WTC11 (cell line): ENCODE measurements around the gene PER3. TPM values are rescaled to one million over a fixed set of nuclear protein-coding genes. Genes with fewer than 3 reads are reported as not detected.

ENCODE experiments used
- ATAC-seq: fragments of 200-7000 bp; cut with Tn5 transposase; 2 replicates; pipeline ENCODE4 v1.10.0; 2021; ENCODE audit warnings: mild to moderate bottlenecking, moderate library complexity
- CTCF ChIA-PET: fragments of 300-600 bp; sonication (Branson Sonifier 250); formaldehyde crosslinking; loops from one replicate; lab custom pipeline; 2021; ENCODE audit warnings: antibody characterized with exemption; lab: Charles Lee
- POLR2A ChIA-PET: fragments of 350-600 bp; sonication (Branson Sonifier 250); formaldehyde crosslinking; loops from one replicate; lab custom pipeline; 2021; ENCODE audit warnings: antibody characterized with exemption; lab: Charles Lee
- DNase-seq: peaks from one replicate; pipeline ENCODE4 v3.0.0; 2021; ENCODE audit warnings: low spot score
- H3K27ac Mint-ChIP-seq: 2 replicates; pipeline ENCODE4 v1.8.0; 2021; ENCODE audit warnings: mixed read lengths
- H3K27me3 Mint-ChIP-seq: 2 replicates; pipeline ENCODE4 v1.8.0; 2021; ENCODE audit warnings: low read depth, mild to moderate bottlenecking, moderate library complexity, mixed read lengths
- H3K36me3 Mint-ChIP-seq: 2 replicates; pipeline ENCODE4 v1.8.0; 2021; ENCODE audit warnings: mixed read lengths
- H3K4me1 Mint-ChIP-seq: 2 replicates; pipeline ENCODE4 v1.8.0; 2022; ENCODE audit warnings: mixed read lengths
- H3K4me3 Mint-ChIP-seq: 2 replicates; pipeline ENCODE4 v1.8.0; 2021; ENCODE audit warnings: mild to moderate bottlenecking, moderate library complexity, mixed read lengths
- H3K9me3 Mint-ChIP-seq: 2 replicates; pipeline ENCODE4 v1.8.0; 2021; ENCODE audit warnings: mixed read lengths
- ATF2 ChIP-seq: sonication (generic); formaldehyde crosslinking; IDR thresholded peaks from 2 replicates; pipeline ENCODE4 v1.8.1; 2022; ENCODE audit warnings: low read depth, missing genetic modification reagents, borderline replicate concordance
- CTCF ChIP-seq: fragments of 200-600 bp; IDR thresholded peaks from 2 replicates; pipeline ENCODE4 v1.8.0; 2022; ENCODE audit warnings: antibody characterized with exemption
- EMX1 ChIP-seq: fragments of 250-450 bp; sonication (Bioruptor Pico); IDR thresholded peaks from 2 replicates; pipeline ENCODE4 v1.8.0; 2021; ENCODE audit warnings: mild to moderate bottlenecking
- FOXP4 ChIP-seq: sonication (generic); formaldehyde crosslinking; IDR thresholded peaks from 2 replicates; pipeline ENCODE4 v1.8.0; 2022; ENCODE audit warnings: mild to moderate bottlenecking, missing genetic modification reagents
- GABPB1 ChIP-seq: sonication (generic); formaldehyde crosslinking; IDR thresholded peaks from 2 replicates; pipeline ENCODE4 v1.8.1; 2023; ENCODE audit warnings: mild to moderate bottlenecking, missing genetic modification reagents
- MXD4 ChIP-seq: fragments of 250-450 bp; sonication (Bioruptor Pico); IDR thresholded peaks from 2 replicates; pipeline ENCODE4 v1.8.0; 2021; ENCODE audit warnings: mild to moderate bottlenecking, moderate library complexity, borderline replicate concordance
- NFE2L1 ChIP-seq: sonication (generic); formaldehyde crosslinking; IDR thresholded peaks from 2 replicates; pipeline ENCODE4 v1.8.1; 2023; ENCODE audit warnings: missing genetic modification reagents
- SMAD3 ChIP-seq: sonication (generic); formaldehyde crosslinking; IDR thresholded peaks from 2 replicates; pipeline ENCODE4 v1.8.0; 2022; ENCODE audit warnings: missing genetic modification reagents, mild to moderate bottlenecking, borderline replicate concordance
- SP1 ChIP-seq: sonication (generic); formaldehyde crosslinking; conservative IDR thresholded peaks from 2 replicates; pipeline ENCODE4 v1.8.1; 2022; ENCODE audit warnings: missing genetic modification reagents
- ZBTB21 ChIP-seq: sonication (generic); formaldehyde crosslinking; IDR thresholded peaks from 2 replicates; pipeline ENCODE4 v1.8.1; 2023; ENCODE audit warnings: mild to moderate bottlenecking, missing genetic modification reagents, borderline replicate concordance
- ZNF263 ChIP-seq: sonication (generic); formaldehyde crosslinking; IDR thresholded peaks from 2 replicates; pipeline ENCODE4 v1.8.1; 2022; ENCODE audit warnings: low read depth, mild to moderate bottlenecking, moderate library complexity, missing genetic modification reagents
- ZNF281 ChIP-seq: sonication (generic); formaldehyde crosslinking; IDR thresholded peaks from 2 replicates; pipeline ENCODE4 v1.8.0; 2023; ENCODE audit warnings: mild to moderate bottlenecking, missing genetic modification reagents
- ZNF416 ChIP-seq: fragments of 250-450 bp; sonication (Bioruptor Pico); IDR thresholded peaks from 2 replicates; pipeline ENCODE4 v1.9.0; 2021; ENCODE audit warnings: mild to moderate bottlenecking, inconsistent platforms
- ZNF671 ChIP-seq: fragments of 250-450 bp; sonication (Bioruptor Pico); IDR thresholded peaks from 2 replicates; pipeline ENCODE4 v1.8.0; 2021; ENCODE audit warnings: mild to moderate bottlenecking
- total RNA-seq: library from RNA; stranded (reverse); gene quantifications from 3 replicates; pipeline ENCODE4 v1.2.3, GENCODE V29; 2021
- TF ChIP-seq, protein P1 (sequence below): sonication (generic); formaldehyde crosslinking; IDR thresholded peaks from 2 replicates; pipeline ENCODE4 v1.8.0; 2022; ENCODE audit warnings: mild to moderate bottlenecking, missing genetic modification reagents
- TF ChIP-seq, protein P2 (sequence below): sonication (generic); formaldehyde crosslinking; conservative IDR thresholded peaks from 2 replicates; pipeline ENCODE4 v1.8.1; 2023; ENCODE audit warnings: mild to moderate bottlenecking, low read depth, missing genetic modification reagents, moderate library complexity
- TF ChIP-seq, protein P3 (sequence below): sonication (generic); formaldehyde crosslinking; IDR thresholded peaks from 2 replicates; pipeline ENCODE4 v1.8.1; 2022; ENCODE audit warnings: missing genetic modification reagents, borderline replicate concordance

The PER3 gene
- total RNA-seq, 1 experiment from 2014 or later: 8.5 TPM

DNA sequence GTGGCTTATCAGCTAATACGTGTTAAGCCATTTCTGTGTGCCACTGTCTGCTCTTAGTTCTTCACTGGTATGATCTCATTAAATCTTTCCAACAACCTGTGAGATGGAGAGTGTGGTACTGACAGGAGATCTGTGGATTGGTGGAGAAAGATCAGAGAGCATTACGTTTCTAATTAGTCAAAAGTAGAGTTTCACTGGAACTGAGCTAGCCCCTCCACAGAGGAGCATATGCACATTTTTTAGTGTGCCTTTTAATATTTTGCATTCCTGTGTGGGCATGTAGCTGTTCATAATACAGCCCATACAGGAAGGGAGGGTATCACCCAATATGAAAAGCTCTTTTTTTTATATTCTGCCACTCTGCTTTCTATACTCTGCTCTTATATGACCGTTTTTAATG lies 37.2 kb downstream of the PER3 start:
- peaks cover 9% of the 10 kb centered on the region; the same call in 1 of the 2 replicates for H3K36me3 Mint-ChIP-seq
- ChIA-PET POLR2A (no interaction called here), CTCF (interaction anchor here (1.0 to 3.2 kb wide), 2 partner anchors 13 to 69 kb away, joined by 4 to 12 read pairs; no protein-coding TSS in a partner anchor)
- ATAC-seq: no peak
- H3K27ac Mint-ChIP-seq: no peak overlapping the region
- no peak overlapping the region for H3K4me3 Mint-ChIP-seq
- no peaks in the 10 kb centered on the region for H3K4me1 Mint-ChIP-seq
- no peak for DNase-seq
- no peak for TF ChIP-seq NFE2L1 (CRISPR knock-in tag)
- TF ChIP-seq ATF2 (CRISPR knock-in tag): no peak
- no peak for TF ChIP-seq ZNF263 (CRISPR knock-in tag)
- no peak for TF ChIP-seq SMAD3 (CRISPR knock-in tag)
- TF ChIP-seq EMX1 (CRISPR knock-in tag): no peak
- no peak for TF ChIP-seq ZNF281
- no peak for TF ChIP-seq SP1
- TF ChIP-seq, protein P1, sequence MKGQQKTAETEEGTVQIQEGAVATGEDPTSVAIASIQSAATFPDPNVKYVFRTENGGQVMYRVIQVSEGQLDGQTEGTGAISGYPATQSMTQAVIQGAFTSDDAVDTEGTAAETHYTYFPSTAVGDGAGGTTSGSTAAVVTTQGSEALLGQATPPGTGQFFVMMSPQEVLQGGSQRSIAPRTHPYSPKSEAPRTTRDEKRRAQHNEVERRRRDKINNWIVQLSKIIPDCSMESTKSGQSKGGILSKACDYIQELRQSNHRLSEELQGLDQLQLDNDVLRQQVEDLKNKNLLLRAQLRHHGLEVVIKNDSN (CRISPR knock-in tag): no peak
- TF ChIP-seq GABPB1 (CRISPR knock-in tag): no peak
- TF ChIP-seq, protein P2, sequence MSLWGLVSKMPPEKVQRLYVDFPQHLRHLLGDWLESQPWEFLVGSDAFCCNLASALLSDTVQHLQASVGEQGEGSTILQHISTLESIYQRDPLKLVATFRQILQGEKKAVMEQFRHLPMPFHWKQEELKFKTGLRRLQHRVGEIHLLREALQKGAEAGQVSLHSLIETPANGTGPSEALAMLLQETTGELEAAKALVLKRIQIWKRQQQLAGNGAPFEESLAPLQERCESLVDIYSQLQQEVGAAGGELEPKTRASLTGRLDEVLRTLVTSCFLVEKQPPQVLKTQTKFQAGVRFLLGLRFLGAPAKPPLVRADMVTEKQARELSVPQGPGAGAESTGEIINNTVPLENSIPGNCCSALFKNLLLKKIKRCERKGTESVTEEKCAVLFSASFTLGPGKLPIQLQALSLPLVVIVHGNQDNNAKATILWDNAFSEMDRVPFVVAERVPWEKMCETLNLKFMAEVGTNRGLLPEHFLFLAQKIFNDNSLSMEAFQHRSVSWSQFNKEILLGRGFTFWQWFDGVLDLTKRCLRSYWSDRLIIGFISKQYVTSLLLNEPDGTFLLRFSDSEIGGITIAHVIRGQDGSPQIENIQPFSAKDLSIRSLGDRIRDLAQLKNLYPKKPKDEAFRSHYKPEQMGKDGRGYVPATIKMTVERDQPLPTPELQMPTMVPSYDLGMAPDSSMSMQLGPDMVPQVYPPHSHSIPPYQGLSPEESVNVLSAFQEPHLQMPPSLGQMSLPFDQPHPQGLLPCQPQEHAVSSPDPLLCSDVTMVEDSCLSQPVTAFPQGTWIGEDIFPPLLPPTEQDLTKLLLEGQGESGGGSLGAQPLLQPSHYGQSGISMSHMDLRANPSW: no peak
- TF ChIP-seq ZBTB21 (CRISPR knock-in tag): no peak
- TF ChIP-seq CTCF: no peak
- TF ChIP-seq, protein P3, sequence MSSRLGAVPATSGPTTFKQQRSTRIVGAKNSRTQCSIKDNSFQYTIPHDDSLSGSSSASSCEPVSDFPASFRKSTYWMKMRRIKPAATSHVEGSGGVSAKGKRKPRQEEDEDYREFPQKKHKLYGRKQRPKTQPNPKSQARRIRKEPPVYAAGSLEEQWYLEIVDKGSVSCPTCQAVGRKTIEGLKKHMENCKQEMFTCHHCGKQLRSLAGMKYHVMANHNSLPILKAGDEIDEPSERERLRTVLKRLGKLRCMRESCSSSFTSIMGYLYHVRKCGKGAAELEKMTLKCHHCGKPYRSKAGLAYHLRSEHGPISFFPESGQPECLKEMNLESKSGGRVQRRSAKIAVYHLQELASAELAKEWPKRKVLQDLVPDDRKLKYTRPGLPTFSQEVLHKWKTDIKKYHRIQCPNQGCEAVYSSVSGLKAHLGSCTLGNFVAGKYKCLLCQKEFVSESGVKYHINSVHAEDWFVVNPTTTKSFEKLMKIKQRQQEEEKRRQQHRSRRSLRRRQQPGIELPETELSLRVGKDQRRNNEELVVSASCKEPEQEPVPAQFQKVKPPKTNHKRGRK: no peak
- no peak for TF ChIP-seq MXD4
- TF ChIP-seq ZNF671 (CRISPR knock-in tag): no peak
- no peak for TF ChIP-seq FOXP4
- TF ChIP-seq ZNF416 (CRISPR knock-in tag): no peak
- no peaks in the 10 kb centered on the region for H3K9me3 Mint-ChIP-seq
- H3K27me3 Mint-ChIP-seq: no peaks in the 10 kb centered on the region
